NCI-H345 (cell line): Measurements from ENCODE around the gene FOXG1.

ENCODE experiments used
- DNase-seq: peaks from one replicate; lab custom pipeline; 2025; lab: John Stamatoyannopoulos, UW

The FOXG1 gene

GRCh38 chr14:28766469-28766955 lies at the start of gene FOXG1:
FOXG1 (plus strand) TSS chr14:28766787; CDS start chr14:28767280, 493 bp downstream.
- peak; percentile 97 for DNase-seq

DNA sequence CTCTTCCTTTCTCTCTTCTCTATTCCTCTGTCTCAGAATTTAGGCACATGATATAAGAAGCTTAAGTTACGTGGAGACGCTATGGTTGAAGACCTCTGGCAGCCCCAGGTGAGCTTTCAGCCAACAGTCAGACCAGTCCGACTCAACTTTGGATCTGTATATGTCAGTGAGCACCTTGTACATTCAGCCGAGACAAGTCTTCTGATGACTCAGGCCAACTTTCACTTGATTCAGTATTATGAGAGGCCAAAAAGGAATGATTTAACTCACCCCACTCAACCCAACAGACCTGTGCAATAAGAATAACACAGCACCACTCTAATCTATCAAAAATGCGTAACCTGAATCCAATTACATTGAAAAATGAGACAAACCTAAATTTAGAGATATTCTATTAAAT lies 47.5 kb upstream of the FOXG1 start:
- no peak for DNase-seq

- no peak for DNase-seq
Measured at GRCh38 chr14:28731358-28731757, 35.2 kb upstream of the FOXG1 start.

GRCh38 chr14:28742171-28742846 lies 24.3 kb upstream of the FOXG1 start:
- no peak for DNase-seq

GRCh38 chr14:28744126-28744525 lies 22.5 kb upstream of the FOXG1 start:
- no peak for DNase-seq

DNA sequence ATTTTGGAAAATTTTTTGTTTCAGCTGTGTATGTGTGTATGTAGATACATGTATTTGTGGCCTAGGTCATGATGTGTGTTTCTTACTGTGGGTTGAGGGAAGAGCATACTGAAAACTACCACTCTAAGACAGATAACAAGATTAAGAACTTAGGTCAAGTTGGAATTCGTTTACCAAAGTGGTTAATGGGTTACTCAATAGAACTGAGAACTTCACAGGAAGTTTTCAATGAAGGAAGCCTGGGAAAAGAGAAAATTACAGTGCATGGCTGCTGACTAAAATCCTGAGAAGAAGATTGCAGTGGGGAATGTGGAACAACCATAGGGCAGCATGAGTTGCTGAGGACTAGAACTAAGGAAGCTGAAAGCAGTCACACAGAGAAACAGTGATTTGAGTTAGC lies 21.4 kb upstream of the FOXG1 start:
- DNase-seq = no peak

DNA sequence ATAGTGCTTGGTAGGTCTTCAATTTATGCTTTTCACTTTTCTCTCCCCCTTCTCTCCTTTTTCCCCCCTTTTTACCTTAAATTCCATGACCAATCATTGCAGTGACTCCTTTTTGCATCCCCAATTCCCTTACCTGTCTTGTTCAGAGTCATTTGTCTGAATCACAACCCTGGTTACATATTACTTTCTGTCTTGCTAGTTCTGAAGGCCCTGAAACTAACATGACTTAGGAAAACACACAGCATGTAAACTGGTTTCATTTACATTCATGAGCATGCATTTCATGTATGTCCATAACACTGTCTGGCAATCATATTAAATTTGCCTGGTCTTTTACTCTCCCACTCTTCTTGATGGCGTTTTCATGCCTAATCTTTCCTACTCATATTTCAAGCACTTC lies 20.3 kb upstream of the FOXG1 start:
- DNase-seq = no peak

DNA sequence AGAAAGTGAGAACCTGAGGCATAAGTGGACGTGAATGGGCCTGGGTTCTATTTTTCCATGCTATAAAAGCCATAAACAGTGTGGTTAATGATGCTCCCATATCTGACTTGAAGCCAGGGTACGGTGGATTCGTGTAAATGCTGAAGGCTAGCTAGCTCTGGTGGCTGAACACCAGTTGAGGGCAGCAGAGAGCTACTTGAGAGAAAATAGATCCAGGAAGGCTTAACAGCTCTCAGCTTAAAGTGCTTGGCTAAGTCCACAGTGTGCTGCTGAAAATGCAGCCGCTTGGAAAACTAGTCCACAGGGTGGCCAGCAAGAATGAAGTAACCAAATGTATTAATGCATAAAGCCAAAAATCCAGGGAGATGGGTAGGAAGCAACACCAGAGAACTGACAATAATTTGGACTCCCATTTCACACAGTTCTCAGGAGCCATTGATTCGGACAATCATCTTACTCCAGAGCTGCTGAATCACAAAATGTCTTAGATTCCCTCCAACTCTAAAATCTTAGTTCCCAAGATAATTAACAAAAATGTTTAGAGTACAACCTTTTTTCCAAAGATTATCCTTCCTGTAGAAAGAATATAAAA lies 15.0 kb upstream of the FOXG1 start:
- DNase-seq = peak; percentile 80

DNA sequence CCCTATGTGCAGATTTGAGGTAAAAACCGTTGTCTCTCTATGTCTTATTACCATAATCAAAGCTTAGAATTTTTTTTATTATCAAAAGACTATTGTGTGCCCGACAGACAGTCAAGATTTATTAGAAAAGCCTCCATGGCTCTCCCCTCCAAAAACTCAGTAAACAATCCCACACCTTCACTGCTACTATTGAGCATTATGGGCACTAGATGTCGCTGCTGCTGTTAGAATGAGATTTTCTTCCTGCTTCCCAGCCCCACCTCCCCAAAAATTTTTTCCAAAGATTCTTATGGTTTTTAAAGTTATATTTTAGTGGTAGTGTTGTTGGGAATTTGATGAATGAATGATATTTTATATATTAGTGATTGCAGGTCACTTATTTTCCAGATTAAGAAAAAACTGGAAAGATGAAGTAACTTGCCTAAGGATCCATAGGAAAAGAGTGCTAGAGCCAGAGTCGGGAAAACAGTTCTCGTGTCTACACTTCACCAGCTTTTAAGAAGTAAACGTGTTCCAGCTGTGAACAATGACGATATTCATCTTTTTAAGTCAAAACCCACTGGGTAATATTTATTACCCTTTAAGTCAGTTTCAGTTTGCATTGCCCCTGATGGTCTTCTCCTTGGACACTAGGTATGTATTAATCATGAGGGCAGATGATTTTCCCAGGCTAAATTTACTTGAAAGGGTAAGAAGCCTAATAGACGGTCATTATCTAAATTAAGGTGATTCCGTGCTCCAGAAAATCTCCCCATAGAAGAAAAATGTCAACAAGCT lies 12.2 kb upstream of the FOXG1 start:
- peak; percentile 57 for DNase-seq

DNA sequence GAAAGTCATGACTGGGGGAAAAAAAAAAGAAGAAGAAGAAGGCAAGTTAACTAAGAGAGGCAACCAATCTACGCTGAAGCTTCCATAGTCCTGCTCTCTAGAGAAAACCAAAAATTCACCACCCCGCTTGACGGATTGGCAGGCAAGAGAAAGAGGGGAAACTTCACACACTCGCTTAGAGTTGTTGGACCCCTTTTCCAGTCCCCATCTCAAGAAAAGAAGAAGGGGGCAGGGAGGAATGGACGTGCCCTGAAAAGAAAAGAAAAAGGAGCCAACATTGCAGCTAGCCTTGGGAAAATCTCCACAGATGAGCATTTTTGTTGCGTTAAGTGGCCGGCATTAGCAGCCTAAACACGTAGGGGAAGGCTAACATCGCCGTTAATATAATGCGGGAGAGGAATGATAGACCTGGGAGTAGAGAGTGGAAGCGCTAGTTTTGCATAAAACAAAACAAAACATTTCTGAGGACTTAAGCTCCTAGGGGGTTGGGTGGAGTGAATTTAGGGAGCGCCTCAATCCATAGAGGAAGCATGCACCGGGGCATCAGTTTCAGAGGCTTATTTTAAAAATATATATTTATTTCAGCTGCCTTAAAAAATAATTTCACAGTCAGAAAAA lies 11.3 kb upstream of the FOXG1 start:
- no peak for DNase-seq

DNA sequence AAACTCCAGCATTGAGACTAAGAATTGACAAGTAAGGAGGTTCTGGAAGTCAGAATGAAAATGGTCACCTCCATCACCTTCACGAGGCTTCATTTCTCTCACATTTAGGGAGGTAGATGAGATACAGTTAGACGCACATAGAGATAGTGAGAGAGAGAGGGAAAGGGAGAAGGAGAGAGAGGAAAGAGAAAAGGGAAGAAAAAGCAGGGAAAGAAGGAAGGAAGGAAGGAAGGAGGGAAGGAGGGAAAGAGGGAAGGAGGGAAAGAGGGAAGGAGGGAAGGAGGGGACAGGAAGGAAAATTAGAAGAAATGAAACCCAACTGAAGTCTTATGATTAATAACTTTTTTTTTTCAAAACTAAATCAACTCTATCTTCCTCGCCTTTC lies 10.7 kb upstream of the FOXG1 start:
- no peak for DNase-seq

DNA sequence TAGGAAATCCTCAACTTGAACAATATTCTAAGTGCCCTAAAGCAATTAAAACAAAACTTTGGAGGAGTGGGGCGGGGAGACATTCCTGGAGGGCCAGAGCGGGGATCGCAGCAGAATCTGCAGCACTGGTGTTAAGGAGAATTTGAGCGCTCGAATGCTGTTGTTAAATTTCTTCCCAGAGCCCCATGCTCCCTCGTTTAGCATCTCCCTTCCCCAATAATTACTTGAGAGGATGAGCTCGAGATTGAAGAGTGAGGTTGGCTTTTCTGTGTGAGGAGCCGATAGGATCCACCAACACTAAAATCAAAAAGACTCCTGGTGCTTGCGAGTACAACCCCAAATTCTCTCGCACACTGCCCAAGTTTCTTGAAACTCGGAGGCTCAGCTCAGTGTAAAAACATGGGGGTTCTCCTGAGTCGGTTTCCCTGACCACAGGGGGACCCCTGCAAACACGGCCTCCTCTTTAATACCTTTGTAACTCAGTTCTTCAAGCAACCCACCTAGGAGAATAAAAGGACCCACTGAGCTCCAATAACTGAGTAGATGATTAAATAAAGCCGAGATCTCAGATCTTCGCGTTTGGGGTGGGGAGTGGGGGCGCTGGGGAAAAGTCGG lies 10.2 kb upstream of the FOXG1 start:
- DNase-seq = no peak

- DNase-seq = no peak
Measured at GRCh38 chr14:28756884-28757570, 9.6 kb upstream of the FOXG1 start.

GRCh38 chr14:28757786-28758185 lies 8.8 kb upstream of the FOXG1 start:
- no peak for DNase-seq

- no peak for DNase-seq
Measured at GRCh38 chr14:28758253-28758884, 8.2 kb upstream of the FOXG1 start.

GRCh38 chr14:28758885-28759652 lies 7.5 kb upstream of the FOXG1 start:
- DNase-seq = no peak

- DNase-seq = no peak
Measured at GRCh38 chr14:28759653-28760313, 6.8 kb upstream of the FOXG1 start.

DNA sequence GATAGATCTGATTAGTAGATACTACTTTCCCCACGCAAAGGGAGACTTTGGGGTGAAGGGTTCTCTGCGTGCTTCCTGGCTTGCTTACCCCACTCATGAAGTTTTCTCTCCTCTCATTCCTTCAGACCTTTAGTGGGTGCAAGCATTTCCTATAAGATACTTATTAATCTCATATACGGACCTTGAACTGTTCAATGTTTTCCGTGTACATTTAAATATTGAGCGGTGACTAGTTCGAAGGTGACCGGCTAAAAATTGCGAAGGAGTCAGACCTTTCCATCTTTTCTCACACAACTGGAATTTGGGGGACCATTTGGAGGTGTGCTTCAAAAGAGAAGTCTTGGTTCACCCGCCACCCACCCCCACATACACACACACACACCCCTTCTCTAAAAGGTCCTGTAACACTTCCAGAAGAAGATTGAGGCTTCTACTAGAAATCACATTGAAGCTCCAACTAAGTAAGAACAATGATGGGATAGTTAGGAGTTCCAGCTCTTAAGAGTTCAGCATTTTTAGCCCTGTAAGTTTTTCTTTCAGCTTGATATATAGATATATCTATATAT lies 6.1 kb upstream of the FOXG1 start:
- no peak for DNase-seq
